GM23338 (cell line): ENCODE data around the gene NTN4.

Experiments used
- CTCF ChIP-seq, 2 experiments: fragments of 200-600 bp in 1 of 2; sonication (generic) in 1 of 2; conservative IDR thresholded peaks; 2 replicates each; pipeline versions ENCODE4 v1.5.1 to v1.6.1; 2016 to 2017; ENCODE audit warnings: antibody characterized with exemption in 2 of 2, low read depth in 2 of 2, mild to moderate bottlenecking in 2 of 2, moderate library complexity in 1 of 2
- EZH2 ChIP-seq: fragments of 200-600 bp; sonication (generic); IDR thresholded peaks from one replicate; pipeline ENCODE4 v1.8.0; 2017; ENCODE audit warnings: antibody characterized with exemption, mild to moderate bottlenecking, low read depth; ENCODE audit not compliant: unreplicated experiment
- POLR2AphosphoS5 ChIP-seq: IDR thresholded peaks from 2 replicates; pipeline ENCODE4 v1.6.1; 2016; ENCODE audit warnings: antibody characterized with exemption, low read depth
- REST ChIP-seq: IDR thresholded peaks from one replicate; pipeline ENCODE4 v1.6.1; 2018; ENCODE audit warnings: antibody characterized with exemption; ENCODE audit not compliant: unreplicated experiment

GRCh38 chr12:95633732-95634465, 156.7 kb downstream of the NTN4 start:
- TF ChIP-seq REST: no peak
- no peak for TF ChIP-seq EZH2
- no peak for TF ChIP-seq CTCF (conservative IDR thresholded peaks at IDR 0.05; ENCODE audit: low read depth in 2 of 2)
- TF ChIP-seq POLR2AphosphoS5: no peak
